GM19025 (cell line): ENCODE results near the gene KAT6B.

ENCODE experiments used
- ATAC-seq: cut with Tn5 transposase; IDR thresholded peaks from one replicate; pipeline ENCODE4 v1.9.1; 2021; ENCODE audit warnings: mild to moderate bottlenecking, low read depth, moderate library complexity; ENCODE audit not compliant: unreplicated experiment

Gene KAT6B

DNA sequence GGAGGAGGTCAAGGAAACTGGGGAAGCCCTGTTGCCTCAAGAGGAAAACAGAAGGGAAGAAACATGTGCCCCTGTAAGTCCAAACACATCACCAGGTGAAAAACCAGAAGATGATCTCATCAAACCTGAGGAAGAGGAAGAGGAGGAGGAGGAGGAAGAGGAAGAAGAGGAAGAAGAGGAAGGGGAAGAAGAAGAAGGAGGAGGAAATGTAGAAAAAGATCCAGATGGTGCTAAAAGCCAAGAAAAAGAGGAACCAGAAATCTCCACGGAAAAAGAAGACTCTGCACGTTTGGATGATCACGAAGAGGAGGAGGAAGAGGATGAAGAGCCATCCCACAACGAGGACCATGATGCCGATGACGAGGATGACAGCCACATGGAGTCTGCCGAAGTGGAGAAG lies 202.3 kb downstream of the KAT6B start:
- ATAC-seq = no peak

DNA sequence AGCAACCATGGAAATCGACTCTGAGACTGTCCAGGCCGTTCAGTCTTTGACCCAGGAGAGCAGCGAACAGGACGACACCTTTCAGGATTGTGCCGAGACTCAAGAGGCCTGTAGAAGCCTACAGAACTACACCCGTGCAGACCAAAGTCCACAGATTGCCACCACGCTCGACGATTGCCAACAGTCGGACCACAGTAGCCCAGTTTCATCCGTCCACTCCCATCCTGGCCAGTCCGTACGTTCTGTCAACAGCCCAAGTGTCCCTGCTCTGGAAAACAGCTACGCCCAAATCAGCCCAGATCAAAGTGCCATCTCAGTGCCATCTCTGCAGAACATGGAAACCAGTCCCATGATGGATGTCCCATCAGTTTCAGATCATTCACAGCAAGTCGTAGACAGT lies 203.0 kb downstream of the KAT6B start:
- no peak for ATAC-seq

DNA sequence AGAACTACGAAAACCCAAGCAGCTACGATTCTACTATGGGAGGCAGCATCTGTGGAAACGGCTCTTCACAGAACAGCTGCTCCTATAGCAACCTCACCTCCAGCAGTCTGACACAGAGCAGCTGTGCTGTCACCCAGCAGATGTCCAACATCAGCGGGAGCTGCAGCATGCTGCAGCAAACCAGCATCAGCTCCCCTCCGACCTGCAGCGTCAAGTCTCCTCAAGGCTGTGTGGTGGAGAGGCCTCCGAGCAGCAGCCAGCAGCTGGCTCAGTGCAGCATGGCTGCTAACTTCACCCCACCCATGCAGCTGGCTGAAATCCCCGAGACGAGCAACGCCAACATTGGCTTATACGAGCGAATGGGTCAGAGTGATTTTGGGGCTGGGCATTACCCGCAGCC lies 203.5 kb downstream of the KAT6B start:
- no peak for ATAC-seq

DNA sequence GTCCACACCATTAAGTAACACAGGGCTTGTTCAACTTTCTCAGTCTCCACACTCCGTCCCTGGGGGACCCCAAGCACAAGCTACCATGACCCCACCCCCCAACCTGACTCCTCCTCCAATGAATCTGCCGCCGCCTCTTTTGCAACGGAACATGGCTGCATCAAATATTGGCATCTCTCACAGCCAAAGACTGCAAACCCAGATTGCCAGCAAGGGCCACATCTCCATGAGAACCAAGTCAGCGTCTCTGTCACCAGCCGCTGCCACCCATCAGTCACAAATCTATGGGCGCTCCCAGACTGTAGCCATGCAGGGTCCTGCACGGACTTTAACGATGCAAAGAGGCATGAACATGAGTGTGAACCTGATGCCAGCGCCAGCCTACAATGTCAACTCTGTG lies 204.0 kb downstream of the KAT6B start:
- ATAC-seq = no peak

DNA sequence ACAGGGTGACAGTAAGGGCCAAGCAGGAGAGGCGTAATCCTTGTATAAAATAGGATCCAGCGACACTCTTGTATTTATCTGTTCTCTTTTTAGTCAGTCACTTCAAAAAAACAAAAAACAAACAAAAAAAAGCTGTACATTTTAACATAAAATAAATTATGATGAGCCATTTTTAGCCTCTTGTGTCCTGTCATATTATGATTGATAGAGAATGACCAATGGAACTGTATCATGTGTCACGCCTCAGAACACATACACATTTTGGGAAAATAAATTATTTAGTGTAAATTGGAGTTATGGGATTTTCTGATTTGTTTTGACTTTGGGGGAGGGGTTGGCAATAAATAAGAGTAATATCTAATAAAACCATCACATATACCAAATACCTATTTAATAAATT lies 205.7 kb downstream of the KAT6B start:
- no peak for ATAC-seq

DNA sequence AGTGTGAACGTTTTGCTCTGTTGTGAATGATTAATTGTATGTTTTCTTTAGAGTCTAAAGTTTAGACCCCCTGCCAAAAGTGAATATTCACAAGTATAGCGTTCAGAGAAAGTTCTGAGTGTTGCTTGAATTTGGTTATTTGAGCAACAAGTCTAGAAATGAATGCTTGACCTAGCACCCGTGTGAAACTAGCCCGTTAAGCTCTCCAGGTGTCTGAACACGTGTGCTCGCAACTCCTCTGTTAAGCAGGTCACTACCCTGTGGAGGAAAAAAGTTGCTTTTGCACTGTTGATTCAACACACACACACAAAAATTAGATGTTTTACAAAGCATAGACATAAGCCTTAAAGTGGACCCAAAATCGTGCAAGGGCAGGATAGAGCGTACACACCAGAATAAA lies 206.4 kb downstream of the KAT6B start:
- ATAC-seq = no peak

DNA sequence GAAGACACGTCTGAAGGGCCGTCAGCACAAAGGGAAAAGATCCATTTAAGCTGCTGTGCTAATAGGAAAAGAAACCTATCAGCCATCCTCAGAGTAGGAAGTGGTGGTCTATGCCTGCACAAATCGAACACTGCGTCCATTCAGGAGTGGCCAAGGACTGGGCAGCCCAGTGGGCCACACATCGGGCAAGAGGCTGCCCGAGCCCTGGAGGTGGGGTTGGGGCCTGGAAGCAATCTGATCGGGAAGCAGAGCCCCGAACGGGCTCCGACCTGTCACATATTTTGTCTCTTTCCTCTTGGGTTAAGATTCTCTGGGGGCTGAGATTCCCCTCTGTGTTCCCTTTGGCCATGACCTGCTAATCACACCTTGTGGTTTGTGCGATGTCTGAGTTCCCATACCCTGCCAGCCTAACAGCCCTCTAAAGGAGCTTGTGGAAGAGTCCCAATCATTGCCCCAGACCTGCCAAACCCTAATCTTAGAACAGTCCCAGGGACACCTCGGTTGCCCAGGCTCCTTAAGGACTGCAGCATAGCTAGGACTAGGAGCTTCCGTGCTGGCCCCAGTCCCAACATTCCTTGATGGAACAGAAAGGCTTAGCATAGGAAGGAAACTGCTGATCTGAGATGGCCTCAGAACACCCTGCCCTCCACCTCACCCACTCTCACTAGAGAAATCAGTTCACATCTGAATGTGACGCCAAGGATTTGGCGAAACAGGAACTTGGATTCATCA lies 207.2 kb downstream of the KAT6B start:
- ATAC-seq = no peak

DNA sequence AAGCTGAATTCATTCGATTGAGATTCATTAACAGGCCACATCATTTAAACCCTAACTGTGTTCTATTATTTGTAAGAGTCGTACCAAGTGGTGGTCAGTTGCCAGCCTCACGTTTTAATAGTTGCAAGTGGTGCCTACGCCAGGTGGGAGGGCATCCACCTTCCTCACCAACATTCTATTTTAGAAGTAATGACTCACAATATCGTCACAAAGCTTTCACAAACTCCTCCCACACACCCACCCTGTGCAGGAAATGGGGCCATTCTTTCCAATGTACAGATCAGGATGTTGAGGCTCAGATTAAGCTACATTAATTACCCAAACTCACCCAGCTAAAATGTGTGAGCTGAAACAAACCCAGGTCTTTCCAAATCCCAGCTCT lies 207.7 kb downstream of the KAT6B start:
- ATAC-seq = no peak

DNA sequence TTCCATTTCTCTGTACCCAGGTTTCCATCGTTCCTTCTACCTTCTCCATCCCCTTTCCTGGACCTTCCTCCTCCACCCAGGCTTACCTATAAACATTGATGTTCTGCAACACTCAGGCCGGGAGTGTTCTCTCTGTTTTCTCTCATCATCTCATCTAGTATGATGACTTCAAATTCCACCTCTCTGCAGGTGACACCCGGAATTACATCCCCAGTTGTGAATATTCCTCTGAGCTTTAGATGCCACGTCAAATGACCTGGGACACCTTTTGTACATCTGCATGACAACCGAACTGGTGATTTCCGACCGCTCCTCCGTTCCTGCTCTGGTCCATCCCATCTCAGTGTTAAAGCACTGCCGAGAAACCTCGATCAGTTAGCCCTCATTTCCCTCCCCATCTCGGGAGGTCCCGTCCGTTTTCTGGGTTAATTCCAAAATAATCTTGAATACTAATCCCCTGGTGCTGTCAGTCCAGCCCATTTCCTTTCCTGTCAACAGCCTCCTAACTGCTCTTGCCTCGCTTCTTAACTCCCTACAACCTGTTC lies 208.4 kb downstream of the KAT6B start:
- ATAC-seq = no peak

DNA sequence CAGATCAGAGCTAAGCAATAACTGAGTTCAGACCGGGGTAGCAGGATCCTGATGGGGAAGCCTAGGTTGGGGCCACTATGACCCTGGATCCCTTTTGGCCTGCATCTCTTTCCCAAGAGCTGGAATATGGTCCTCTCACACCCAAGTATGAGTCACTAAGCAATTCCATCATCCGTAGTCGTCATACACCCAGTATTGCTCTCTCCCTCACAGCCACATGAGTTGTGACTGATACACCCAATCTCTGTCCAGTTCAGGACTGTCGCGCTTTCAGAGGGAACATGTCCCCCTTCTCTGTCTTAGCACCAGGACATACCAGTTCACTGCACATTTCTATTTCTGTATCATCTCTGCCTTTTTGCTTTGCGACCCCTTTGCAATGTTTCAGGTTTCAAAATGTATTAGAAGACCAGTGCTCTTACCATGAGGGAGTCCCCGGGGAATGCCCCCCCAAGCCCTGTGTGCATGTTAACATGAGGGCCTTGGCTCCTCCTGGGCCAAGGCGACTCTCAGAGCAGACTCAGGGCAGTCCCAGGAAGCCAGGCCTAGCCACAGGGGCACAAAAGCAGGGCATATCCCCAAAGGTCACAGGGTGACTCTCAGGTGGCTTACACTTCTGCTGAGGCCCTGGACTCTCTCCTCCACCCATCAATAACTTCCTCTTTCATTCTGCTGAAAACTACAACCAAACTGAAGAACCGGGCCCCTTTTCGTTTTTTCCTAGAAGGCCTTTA lies 209.7 kb downstream of the KAT6B start:
- ATAC-seq = no peak

DNA sequence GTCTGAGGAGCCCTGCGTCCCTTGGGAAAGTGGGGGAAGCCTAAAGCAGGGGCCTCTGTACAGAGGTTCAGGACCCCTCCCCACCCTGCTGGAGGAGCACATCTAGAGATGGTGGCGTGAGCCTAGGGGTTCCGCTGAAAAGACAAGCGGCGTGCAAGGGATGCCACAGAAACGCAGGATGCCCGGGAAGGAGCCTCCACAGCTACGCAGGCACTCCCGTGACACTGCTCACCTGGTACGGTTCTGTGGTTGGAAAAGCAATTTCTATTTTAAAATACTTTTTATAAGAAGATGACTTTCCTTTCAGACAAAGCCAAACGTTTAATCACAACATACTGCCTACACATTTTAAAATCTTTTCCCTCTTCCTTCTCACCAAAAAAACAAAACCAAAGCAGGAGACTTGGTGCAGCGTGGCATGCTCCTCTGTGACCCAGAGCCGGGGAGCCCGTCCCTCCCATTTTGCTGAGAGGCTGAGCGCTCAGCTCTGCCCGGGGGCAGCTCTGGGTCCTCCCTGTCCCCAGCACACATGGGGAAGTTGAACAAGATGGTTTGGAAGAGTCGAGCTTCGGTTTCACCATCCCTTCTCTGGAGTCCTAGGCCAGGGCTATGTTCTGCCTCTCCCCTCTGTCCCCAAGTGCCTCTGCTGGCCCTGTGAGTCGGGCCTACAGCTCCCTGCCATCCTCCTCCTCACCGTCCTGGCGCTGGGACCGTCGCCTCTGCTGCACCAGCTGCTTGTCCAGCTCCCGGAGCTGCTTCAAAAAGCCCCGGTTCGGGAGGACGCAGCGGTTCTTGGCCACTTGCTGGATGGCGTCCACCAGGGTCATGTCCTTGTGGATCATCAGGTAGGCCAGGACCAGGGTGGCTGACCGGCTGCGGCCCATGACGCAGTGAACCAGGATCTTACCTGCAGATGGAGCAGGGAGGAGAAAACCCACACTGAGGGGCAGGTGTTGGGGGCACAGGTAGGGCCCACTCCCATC lies 211.1 kb downstream of the KAT6B start:
- no peak for ATAC-seq

DNA sequence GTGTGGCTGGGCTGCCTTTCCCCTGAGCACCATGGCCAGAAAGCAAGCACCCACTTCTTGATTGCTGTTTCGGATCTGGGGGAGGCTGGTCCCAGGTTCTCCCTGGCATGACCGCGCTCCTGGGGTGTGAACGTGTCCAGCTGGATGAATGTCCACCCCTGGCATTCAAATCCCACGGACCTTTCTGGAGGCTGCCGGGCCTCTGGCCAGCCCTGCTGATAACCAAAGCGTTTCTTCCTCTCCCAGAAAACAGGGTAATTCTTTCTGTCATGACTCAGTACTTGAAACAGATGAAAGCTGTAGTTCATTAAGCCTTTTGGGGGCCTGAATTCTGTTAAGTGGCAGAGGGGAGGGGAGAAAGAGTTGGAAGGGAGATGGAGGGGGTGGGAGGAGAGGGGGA lies 211.9 kb downstream of the KAT6B start:
- no peak for ATAC-seq

DNA sequence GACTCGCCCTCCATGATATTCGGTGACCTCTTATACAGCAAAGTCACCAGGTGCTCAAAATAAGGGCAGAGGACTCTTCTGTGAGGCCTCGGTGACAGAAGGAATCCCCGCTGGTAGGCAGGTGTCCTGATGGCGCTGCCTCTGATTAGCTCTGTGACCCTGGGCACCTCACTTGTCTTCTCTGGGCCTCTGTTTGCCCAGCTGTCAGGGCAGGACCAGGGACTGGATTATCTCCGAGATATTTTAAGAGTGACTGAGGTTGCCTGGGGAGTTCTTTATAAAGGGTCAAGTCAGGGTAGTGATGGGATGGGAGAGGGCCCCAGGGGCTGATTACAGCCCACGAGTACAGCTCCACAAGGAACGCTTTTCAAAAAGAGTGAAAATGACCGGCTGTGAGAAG lies 214.2 kb downstream of the KAT6B start:
- no peak for ATAC-seq

DNA sequence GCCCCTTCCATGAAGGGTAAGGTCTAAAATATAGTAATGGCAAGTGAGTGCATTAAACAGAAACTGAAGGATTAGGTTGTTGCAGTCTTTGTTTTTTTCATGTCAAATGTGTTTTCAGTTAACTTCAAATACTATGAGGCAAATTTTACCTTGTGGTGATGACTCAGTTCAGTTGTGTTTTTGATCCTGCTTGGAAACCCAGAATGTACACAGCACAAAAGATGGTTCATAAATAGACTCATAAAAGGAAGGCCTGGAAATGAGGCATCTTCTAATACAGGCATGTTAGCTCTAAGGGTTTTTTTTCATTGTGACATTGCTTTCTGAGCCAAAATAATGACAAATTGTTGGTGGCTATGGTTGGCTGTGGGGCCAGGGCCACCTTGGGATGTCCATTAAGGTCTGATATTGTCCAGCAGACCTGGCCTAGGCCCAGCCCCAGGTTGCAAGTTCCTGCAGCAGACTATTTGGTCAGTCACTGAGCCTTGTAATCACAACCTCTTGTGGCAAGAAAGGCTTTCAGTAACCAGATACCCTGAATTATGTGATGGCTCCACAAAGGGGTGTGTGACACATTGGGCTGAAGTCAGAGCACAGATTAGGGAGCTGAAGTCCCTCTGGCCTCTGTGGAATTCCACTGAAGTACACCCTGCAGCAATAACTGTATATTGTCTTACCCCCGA lies 216.0 kb downstream of the KAT6B start:
- ATAC-seq = no peak

DNA sequence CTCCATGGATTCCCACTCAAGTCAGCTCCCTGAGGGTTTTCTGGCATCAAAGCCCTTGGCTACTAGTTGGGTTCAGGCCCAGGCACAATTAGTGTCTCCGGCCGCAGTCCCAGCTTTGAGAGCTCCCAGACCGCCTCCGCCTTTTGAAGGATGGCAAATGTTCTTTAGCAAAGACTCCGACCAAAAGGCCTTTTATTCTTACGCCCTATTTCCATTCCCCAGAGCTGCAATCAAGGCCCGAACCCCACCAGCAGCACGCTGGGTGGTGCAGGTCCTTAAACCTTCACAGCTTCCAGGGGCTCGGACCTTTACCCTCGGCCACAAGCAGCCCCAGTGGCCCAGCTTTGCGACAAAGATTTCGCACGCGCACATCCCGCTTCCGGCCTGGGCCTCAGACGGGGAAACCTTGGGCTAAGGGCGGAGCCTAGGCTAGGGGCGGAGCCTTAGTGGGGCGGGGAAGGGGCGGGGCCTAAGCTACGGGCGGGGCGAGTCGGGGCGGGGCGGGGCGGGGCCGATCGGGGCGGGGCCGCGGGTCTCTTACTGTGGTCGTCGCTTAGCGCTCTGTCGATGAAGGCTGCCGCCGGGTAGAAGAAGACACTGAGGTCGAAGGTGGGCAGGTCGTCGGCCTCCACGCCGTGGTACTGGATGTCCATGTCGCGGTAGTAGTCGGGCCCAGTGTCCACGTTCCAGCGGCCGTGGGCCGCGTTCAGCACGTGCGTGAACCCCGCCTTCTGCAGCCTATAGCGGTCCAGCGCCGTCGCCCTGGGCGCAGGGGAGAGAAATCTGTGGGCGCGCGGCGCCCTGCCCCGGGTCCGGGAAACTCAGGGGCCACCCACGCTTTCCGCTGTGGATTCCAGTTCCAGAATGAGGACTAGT lies 217.1 kb downstream of the KAT6B start:
- ATAC-seq = no peak

DNA sequence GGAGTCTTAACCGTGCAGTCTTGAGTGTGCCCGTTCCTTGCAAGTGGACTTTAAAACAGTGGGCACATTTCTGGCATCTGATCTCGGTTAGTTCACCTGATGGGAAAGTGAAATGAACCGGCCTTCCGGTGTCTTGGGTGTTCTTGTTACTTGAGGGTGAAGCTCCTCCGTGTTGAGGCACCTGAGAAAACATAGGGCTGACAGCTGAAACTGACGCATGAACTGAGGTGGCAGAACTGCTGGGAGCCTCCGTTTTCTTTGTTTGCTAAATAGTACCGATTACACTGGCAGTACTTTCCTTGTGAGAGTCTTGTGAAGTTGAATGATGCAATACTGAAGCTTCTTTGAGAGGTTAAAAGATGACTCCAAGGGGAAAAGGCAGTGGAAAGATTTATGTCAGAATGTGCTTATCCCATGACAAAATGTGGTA lies 222.3 kb downstream of the KAT6B start:
- no peak for ATAC-seq

DNA sequence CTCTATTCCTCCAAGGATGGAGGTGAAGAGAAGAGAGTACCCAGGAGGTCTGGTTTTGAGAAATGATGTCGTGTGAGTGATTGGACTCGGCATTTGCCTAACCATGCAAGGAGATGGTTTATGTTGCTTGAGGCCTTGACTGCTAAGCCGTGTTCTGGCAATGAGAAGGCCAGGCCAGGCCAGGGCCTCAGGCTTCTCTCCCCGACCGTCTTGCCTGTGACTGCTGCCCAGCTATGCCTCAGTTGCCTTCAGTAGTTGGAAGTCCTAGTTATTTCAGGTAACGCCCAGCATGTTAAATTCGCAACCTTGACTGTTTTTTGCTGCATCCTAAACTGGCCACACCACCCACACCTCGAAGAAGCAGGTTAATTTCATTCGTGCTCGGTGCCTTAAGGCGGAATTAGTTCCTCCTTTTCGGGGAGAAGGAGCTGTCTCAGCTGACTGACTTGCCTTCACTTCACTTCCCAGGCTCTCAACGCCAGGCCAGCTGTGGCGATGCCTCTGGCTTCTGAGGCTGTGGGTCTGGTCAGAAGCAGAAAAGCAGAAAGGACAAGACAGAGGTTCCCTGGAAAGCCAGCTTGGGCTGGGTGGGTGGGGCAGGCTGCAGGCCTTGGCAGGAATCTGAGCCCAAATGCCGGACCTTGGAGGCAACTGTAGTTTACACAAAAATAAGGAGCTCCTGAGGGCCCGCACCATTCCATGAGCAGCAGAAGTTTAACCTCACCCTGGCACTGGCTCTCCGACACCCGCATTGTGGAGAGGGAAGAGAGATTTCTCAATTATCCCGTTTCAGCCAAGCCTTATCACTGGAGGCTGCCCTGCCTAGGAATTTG lies 223.1 kb downstream of the KAT6B start:
- ATAC-seq = no peak

DNA sequence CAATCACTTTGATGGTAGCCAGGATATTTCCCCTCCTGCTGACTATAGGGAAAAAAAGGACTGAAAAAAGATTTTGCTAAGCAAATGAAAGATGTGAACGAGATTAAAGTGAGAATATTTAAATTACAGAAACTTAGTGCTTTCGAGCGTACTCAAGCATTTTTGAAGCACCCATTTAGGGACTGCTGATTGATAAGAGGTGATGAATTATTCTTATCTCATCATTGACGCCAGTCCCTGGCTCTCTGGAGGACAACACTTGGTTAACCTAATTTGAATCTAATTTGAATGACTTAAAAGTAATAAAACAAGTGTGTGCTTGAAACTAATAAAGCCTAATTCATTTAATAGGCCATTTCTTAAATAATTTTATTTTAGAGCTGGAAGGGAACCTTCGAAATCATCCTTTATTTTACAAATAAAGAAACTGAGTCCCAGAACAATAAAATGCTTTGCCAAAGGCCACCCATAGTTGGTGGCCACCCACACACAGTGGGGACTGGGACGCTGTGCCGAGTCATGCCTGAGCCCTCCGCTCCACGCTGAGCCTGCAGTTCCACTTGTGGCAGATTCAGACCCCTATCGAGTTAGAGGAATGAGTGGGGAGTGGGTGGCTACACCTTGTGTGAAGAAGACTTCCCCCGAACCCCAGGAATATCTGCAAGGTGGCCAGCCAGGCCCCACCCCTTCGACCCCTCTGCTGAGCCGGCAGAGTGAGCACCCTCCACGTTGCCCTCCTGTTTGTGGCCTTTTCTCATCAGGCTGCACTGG lies 223.9 kb downstream of the KAT6B start:
- no peak for ATAC-seq
